Keratinocyte (primary cell): Measurements from ENCODE around the gene MPZL1. TPM values are rescaled to one million over a fixed set of nuclear protein-coding genes. Genes with fewer than 3 reads are reported as not detected.
A peak's percentile ranks its signal among the peaks of the same experiment; 100 is the strongest.

Experiments used
- DNase-seq: peaks from one replicate; pipeline ENCODE4 v3.0.0-alpha.2; 2011; ENCODE audit warnings: low read depth, missing footprints, low spot score
- FAIRE-seq: peaks from 2 replicates; lab custom pipeline; 2011; peaks lifted over from hg19 to GRCh38; lab: Jason Lieb, UNC
- H2AFZ ChIP-seq: 2 replicates; pipeline ENCODE4 v1.6.0; 2012; ENCODE audit warnings: low read length, control low read depth, inconsistent platforms; ENCODE audit not compliant: control insufficient read depth
- H3K27ac ChIP-seq: 2 replicates; pipeline ENCODE4 v1.5.1; 2011; ENCODE audit warnings: low read length; ENCODE audit not compliant: control insufficient read depth, insufficient read depth
- H3K27me3 ChIP-seq: 3 replicates; pipeline ENCODE4 v1.6.0; 2011; ENCODE audit warnings: low read length; ENCODE audit not compliant: control insufficient read depth, insufficient read depth; ENCODE audit errors: extremely low read depth
- H3K36me3 ChIP-seq, 2 experiments: 2 replicates in 1 of 2; 3 replicates in 1 of 2; pipeline ENCODE4 v1.5.1; 2011; ENCODE audit warnings: low read length in 2 of 2, mild to moderate bottlenecking in 1 of 2; ENCODE audit not compliant: control insufficient read depth in 2 of 2, insufficient read depth in 2 of 2; ENCODE audit errors: extremely low read depth in 1 of 2
- H3K4me1 ChIP-seq: 3 replicates; pipeline ENCODE4 v1.5.1; 2011; ENCODE audit warnings: low read length; ENCODE audit not compliant: control insufficient read depth, insufficient read depth; ENCODE audit errors: extremely low read depth
- H3K4me2 ChIP-seq: 3 replicates; pipeline ENCODE4 v1.6.0; 2011; ENCODE audit warnings: low read depth, low read length; ENCODE audit not compliant: control insufficient read depth, insufficient read depth; ENCODE audit errors: extremely low read depth
- H3K4me3 ChIP-seq, 3 experiments: fragments of 200-600 bp in 1 of 3; sonication (generic) in 1 of 3; 2 replicates in 2 of 3; 3 replicates in 1 of 3; pipeline ENCODE4 v1.5.1; 2011 to 2016; ENCODE audit warnings: low read length in 3 of 3, mild to moderate bottlenecking in 3 of 3, control low read depth in 2 of 3, inconsistent platforms in 1 of 3, low read depth in 1 of 3, mixed read lengths in 1 of 3, mixed run types in 1 of 3, moderate library complexity in 1 of 3; ENCODE audit not compliant: control insufficient read depth in 2 of 3, insufficient read depth in 2 of 3; ENCODE audit errors: extremely low read depth in 1 of 3
- H3K79me2 ChIP-seq: 2 replicates; pipeline ENCODE4 v1.6.0; 2012; ENCODE audit warnings: low read length; ENCODE audit not compliant: control insufficient read depth, insufficient read depth
- H3K9ac ChIP-seq: 3 replicates; pipeline ENCODE4 v1.6.0; 2011; ENCODE audit warnings: low read length; ENCODE audit not compliant: control insufficient read depth, insufficient read depth; ENCODE audit errors: extremely low read depth
- H3K9me1 ChIP-seq: 3 replicates; pipeline ENCODE4 v1.6.0; 2011; ENCODE audit warnings: low read length; ENCODE audit not compliant: control insufficient read depth, insufficient read depth; ENCODE audit errors: extremely low read depth
- H3K9me3 ChIP-seq: 2 replicates; pipeline ENCODE4 v1.5.1; 2012; ENCODE audit warnings: low read depth, low read length; ENCODE audit not compliant: control insufficient read depth
- H4K20me1 ChIP-seq: 3 replicates; pipeline ENCODE4 v1.6.0; 2011; ENCODE audit warnings: low read length; ENCODE audit not compliant: control insufficient read depth, insufficient read depth; ENCODE audit errors: extremely low read depth
- EZH2 ChIP-seq: IDR thresholded peaks from one replicate; pipeline ENCODE4 v1.6.1; 2012; ENCODE audit warnings: inconsistent platforms, mild to moderate bottlenecking, low read length, moderate library complexity
- dilution Hi-C: fragments of 300-500 bp; cut with MboI; formaldehyde crosslinking; loops from one replicate; pipeline ENCODE4 v1.7.0; 2020; ENCODE audit warnings: low sequenced_read_pairs; ENCODE audit not compliant: extremely low pct_ligation_motif_present
- polyA plus RNA-seq, 5 experiments: library from polyadenylated mRNA; depleted of rRNA in 3 of 5; stranded (reverse) in 3 of 5; stranded (forward) in 1 of 5; unstranded in 1 of 5; fragments of >200 nt; gene quantifications; 1 replicate in 1 of 5; 2 replicates in 3 of 5; 3 replicates in 1 of 5; pipeline versions ENCODE4 v1.2.1 to v1.2.3, GENCODE V29; 2011 to 2012; ENCODE audit warnings: missing spikeins in 2 of 5, low read depth in 1 of 5, low replicate concordance in 1 of 5
- TF ChIP-seq, protein P1 (sequence below), 3 experiments: IDR thresholded peaks in 1 of 3; conservative IDR thresholded peaks in 1 of 3; optimal IDR thresholded peaks in 1 of 3; 2 replicates in 2 of 3; 3 replicates in 1 of 3; pipeline versions ENCODE3 to v1.5.1; 2011; ENCODE audit warnings: low read length in 3 of 3, mild to moderate bottlenecking in 3 of 3, moderate library complexity in 2 of 3, control low read depth in 1 of 3, inconsistent platforms in 1 of 3; ENCODE audit not compliant: insufficient read depth in 2 of 3; ENCODE audit errors: extremely low read depth in 1 of 3

Gene MPZL1
- polyA plus RNA-seq, 1 donor (not counting 4 experiments of a cell fraction or from before 2014, with no cell fraction given), result 195 TPM

DNA sequence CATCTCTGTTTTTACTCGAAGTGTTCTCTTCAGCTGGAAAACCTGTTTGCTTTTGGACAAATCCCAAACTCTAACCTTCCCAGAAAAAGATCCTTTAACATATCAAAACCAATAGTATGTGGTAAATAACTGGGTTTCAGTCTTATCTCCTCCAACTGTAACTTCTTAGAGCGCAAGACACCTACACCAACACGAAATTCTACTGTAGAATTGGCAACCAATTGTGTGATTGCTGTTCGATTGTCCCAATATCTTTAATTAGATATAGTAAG is 5.8 kb upstream of the MPZL1 start:
- H3K79me2 ChIP-seq, result no peaks in the 10 kb centered on the region
- H3K9ac ChIP-seq, result peak overlapping the region; percentile 98
- peak overlapping the region; percentile 94 for H3K4me2 ChIP-seq
- H3K27me3 ChIP-seq, result no peaks in the 10 kb centered on the region
- dilution Hi-C loops, result no loop called here
- TF ChIP-seq, protein P1, sequence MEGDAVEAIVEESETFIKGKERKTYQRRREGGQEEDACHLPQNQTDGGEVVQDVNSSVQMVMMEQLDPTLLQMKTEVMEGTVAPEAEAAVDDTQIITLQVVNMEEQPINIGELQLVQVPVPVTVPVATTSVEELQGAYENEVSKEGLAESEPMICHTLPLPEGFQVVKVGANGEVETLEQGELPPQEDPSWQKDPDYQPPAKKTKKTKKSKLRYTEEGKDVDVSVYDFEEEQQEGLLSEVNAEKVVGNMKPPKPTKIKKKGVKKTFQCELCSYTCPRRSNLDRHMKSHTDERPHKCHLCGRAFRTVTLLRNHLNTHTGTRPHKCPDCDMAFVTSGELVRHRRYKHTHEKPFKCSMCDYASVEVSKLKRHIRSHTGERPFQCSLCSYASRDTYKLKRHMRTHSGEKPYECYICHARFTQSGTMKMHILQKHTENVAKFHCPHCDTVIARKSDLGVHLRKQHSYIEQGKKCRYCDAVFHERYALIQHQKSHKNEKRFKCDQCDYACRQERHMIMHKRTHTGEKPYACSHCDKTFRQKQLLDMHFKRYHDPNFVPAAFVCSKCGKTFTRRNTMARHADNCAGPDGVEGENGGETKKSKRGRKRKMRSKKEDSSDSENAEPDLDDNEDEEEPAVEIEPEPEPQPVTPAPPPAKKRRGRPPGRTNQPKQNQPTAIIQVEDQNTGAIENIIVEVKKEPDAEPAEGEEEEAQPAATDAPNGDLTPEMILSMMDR (optimal IDR thresholded peaks at IDR 0.05 in 1 of 3, IDR thresholded peaks at IDR 0.05 in 1 of 3, conservative IDR thresholded peaks at IDR 0.05 in 1 of 3; ENCODE audit: extremely low read depth in 1 of 3, insufficient read depth in 2 of 3, low read length in 3 of 3), result no peak
- no peak for TF ChIP-seq EZH2
- H3K36me3 ChIP-seq, result no peaks in the 10 kb centered on the region
- DNase-seq, result no peak
- no peaks in the 10 kb centered on the region for H3K9me1 ChIP-seq
- H4K20me1 ChIP-seq, result no peaks in the 10 kb centered on the region
- H3K4me3 ChIP-seq, result peak overlapping the region; percentile 29 to 91 (median 86)
- peak overlapping the region; percentile 95 for H2AFZ ChIP-seq
- peaks cover 14% of the 10 kb centered on the region for H3K4me1 ChIP-seq
- no peaks in the 10 kb centered on the region for H3K9me3 ChIP-seq
- FAIRE-seq, result no peak
- peak overlapping the region; percentile 85 for H3K27ac ChIP-seq

DNA sequence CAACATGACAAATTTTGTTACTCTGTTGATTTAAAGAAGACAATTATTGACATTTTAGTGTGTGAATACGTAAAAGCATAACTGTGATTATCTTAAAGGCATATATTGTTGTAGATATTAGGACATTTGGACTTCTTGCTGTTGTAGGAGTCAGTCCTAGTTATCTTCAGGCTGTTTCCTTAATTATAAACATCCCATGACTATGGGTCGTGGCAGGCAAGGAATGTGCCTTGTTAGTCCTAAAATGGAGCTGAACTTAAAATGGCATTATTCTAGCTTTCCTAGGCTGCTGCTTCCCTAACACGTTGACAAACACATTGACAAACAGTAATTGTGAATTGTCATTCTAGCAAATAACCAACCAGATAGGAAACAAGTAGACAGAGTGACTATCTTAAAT is 4.4 kb upstream of the MPZL1 start:
- DNase-seq (no peak), FAIRE-seq (no peak)
- Histone ChIP-seq H3K9me1 (no peaks in the 10 kb centered on the region), H3K36me3 (no peaks in the 10 kb centered on the region), H3K27me3 (no peaks in the 10 kb centered on the region), H3K4me3 (no peak overlapping the region), H3K4me2 (no peak overlapping the region), H3K4me1 (peaks cover 19% of the 10 kb centered on the region), H2AFZ (no peak overlapping the region), H3K79me2 (peaks cover 6% of the 10 kb centered on the region), H3K9ac (no peak overlapping the region), H3K27ac (no peak overlapping the region), H3K9me3 (no peaks in the 10 kb centered on the region), H4K20me1 (no peaks in the 10 kb centered on the region)
- TF ChIP-seq EZH2, result no peak
- TF ChIP-seq, protein P1 (optimal IDR thresholded peaks at IDR 0.05 in 1 of 3, IDR thresholded peaks at IDR 0.05 in 1 of 3, conservative IDR thresholded peaks at IDR 0.05 in 1 of 3; ENCODE audit: extremely low read depth in 1 of 3, insufficient read depth in 2 of 3, low read length in 3 of 3), result no peak
- dilution Hi-C loops, result no loop called here
